GM18907 (cell line): ENCODE measurements around the gene STK32B.
"Not testable (repeated sequence)": the region's sequence is repeated elsewhere in the genome, so short reads cannot be mapped to it uniquely, and the experiment has no call there.

Experiments
- ATAC-seq: cut with Tn5 transposase; IDR thresholded peaks from one replicate; pipeline ENCODE4 v1.9.1; 2021; ENCODE audit warnings: mild to moderate bottlenecking, moderate library complexity; ENCODE audit not compliant: unreplicated experiment

The STK32B gene

GRCh38 chr4:5157791-5158770, 106.8 kb downstream of the STK32B start:
- no peak for ATAC-seq

GRCh38 chr4:5158825-5159224, 107.5 kb downstream of the STK32B start:
- ATAC-seq, result no peak

DNA sequence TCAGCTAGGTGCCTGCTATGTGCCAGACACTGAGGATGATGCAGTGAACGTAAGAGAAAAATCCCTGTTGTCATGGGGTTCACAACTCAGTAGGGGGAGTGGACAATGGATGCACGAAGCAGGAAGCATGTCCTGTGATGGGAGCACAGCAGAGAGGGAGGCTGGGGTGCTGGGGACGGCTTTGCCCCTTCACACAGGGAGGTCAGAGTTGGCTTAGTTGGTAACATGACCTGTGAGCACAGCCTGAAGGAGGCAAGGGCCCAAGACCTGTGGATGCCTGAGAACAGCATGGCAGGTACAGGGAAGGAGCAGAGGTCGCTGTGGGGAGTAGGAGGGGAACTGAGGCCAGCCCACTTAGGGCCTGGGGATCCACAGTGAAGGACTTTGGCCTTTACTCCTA, 109.4 kb downstream of the STK32B start:
- no peak for ATAC-seq

DNA sequence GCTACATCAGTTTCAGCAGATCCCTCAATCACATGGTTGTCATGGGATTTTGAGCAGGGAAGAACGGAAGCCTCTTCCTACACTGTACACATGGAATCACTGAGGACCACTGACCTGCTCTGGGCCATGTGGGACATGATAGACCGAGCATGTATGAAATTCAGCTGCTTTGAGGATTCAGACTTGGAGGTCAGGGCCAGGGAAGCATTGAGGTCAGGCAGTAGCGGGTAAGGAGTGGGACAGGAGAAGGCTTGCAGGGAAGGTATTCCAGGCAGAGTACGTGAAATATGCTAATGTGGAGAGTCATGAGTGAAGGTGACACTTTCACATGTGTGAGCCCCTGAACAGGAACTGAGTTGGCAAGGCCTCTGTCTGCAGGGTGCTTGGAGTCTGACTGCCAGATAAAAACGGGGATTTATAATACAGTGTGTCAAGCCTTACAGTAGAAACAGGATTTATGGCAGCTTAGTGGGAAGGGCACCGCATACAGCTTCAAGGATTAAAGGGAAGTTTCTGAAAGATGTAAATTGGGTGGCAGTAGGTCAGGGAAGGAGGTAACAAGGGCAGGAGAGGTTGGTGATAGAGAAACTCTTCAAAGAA, 111.7 kb downstream of the STK32B start:
- no peak for ATAC-seq

DNA sequence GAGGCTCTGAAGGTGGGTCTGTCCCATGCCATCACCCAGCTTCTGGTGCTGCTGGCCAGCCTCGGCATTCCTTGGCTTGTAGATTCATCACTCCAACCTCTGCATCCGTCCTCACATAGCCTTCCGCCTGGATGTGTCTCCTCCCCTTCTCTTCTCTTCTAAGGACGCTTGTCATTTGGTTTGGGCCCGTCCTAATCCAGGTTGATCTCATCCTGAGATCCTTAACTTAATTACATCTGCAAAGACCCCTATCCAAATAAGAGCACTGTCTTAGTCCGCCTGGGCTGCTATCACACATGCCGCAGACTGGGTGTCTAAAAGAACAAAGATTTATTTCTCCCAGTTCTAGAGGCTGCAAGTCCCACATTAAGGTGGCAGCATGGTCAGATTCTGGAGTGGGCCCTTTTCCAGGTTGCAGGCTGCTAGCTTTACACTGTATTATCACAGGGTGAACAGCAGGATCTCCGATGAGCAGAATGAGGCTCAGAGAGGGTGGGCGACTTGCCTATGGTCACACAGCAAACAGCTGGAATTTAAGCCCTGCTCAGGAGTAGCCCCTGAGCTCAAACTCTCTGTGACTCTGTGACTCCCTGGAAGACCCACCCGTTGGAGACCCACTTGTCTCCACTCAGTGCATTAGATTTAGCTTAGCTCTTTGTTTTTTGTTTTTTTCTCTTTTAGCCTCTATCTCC, 113.1 kb downstream of the STK32B start:
- ATAC-seq, result no peak

DNA sequence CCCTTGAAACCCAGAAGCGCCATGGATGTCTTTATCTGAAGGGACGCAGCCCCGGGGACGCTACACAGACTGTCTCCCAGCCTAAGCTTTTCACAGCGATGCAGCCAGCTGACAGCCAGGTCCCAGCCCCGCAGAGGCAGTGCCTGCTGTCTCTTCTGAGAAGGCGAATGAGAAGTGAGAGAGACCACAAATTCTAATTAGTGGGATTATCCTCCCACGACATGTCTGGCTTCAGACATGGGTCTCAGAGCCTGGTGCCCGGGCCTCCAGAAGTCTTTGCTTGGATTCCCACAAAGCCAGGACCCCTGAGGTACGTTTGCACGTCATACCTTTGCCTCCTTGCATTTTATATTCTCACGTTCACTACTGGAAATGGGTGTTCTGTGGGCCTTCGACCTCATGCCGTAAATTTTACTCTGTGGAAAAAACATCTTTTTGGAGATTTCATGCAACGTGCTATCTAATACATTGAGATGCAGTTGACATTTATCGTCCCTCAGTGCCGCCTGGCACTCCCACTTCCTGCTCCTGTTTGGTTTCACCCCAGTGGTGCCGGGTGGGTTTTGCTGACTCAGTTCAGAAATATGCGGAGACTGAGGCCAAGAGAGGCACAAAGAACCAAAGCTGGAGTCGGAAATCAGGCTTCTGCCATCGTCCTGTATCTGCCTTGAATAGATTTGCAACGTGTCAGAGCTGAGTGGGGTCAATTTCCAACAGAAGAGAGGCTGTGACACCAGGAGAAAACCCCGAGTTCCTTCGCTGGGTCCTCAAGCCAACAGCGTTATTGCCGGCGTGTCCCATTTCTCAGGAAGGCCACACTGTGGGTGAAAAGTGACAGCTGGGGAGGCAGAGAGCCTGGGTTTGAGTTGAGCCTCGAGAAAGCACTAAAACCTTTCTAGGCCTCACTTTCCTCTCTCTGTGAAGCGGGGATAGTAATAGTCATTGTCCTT, 114.4 kb downstream of the STK32B start:
- ATAC-seq, result no peak

DNA sequence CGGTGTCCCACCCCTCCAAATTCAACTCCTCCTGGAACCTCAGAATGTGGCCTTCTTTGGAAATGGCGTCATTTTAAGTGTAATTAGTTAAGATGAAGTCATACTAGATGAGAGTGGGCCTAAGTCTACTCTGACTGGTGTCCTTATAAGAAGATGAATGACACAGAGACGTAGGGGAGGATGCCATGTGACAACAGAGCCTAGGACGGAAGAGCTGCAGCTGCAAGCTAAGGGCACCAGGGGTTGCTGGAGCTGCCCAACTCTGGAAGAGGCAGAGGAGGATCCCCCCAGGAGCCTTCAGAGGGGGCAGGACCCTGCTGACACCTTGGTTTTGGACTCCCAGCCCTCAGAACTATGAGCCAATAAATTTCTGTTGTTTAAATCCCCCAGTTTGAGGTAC, 115.1 kb downstream of the STK32B start:
- ATAC-seq, result no peak

DNA sequence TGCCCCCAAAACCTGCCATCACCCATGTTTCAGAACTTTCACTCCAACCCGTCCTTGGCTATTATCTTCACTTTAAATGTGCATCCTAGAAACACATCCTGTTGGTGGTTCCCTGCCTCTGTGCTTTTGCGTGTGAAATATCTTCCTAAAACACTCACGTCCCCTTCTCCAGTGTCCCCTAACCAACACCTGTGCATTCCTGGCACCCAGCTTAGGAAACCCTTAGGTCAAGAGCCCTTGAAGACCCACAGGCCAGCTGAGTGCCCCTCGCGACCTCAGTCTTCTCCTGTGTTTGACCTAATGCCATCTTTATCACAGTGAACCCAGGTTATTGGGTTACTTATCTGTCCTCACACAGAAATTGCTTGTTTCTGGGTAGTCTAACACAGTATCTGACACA, 117.6 kb downstream of the STK32B start:
- ATAC-seq, result no peak

DNA sequence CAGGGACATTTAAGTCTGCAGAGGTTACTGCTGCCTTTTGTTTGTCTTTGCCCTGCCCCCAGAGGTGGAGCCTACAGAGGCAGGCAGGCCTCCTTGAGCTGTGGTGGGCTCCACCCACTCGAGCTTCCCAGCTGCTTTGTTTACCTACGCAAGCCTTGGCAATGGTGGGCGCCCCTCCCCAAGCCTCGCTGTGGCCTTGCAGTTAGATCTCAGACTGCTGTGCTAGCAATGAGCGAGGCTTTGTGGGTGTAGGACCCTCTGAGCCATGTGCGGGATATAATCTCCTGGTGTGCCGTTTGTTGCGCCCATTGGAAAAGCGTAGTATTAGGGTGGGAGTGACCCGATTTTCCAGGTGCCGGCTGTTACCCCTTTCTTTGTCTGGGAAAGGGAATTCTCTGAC, 124.6 kb downstream of the STK32B start:
- ATAC-seq, result not testable (repeated sequence)

- ATAC-seq, result no peak
Measured at GRCh38 chr4:5184606-5185005, 133.3 kb downstream of the STK32B start.

GRCh38 chr4:5185551-5185950, 134.3 kb downstream of the STK32B start:
- no peak for ATAC-seq

DNA sequence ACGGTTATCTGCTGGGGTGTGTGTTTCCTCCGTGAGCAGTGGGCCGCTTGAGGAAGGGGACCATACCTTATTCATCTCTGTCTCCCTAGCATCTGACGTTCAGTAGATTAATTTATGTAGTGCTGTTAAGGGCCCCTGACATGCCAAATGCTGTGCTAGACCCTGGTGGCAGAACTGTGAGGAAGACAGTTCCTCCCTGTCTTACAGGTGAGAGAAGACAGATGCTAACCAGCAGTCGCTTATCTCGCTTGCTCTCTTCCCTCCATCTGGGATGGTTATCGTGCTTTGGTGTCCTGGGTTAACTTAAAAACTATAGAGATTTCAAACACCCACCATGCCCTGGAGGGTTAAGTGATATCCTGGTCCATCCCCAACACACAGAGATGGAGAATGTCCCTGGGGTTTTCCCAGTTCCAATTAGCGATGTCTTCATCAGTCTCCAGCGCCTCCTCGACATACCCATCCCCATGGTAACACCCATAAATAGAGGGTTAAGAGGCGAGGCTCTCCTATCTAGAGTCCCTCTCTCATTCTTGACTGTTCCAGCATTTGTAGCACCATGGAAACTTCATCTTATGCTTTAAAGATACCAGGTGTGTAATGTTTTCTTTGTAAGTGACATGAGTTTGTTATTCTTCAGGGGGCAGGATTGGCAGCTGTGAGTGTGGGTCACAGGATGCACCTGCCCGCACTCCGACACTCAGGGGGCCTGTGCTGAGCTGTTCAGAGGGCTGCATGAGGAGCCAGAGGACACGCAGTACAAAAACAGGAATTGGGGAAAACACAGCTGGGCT, 135.2 kb downstream of the STK32B start:
- ATAC-seq, result no peak

- ATAC-seq, result no peak
Measured at GRCh38 chr4:5188130-5188529, 136.8 kb downstream of the STK32B start.

DNA sequence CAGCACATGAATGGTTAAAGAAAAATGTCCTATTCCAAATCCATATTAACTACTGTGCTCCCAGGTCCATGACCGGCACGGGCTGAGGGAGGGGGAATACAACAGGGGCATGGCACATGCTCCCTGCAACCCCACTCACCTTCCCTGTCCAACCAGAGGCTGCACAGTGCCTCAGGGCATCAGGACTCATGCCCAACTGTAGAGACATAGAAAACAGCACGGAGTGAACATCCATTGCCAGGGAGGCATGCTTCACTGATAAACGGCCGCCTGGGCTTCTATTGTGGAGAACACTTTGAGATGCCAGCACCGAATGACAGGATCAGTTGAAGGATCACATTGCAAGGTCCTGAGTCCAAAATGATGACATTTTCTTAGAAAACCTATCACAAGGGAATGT, 140.6 kb downstream of the STK32B start:
- ATAC-seq, result no peak

DNA sequence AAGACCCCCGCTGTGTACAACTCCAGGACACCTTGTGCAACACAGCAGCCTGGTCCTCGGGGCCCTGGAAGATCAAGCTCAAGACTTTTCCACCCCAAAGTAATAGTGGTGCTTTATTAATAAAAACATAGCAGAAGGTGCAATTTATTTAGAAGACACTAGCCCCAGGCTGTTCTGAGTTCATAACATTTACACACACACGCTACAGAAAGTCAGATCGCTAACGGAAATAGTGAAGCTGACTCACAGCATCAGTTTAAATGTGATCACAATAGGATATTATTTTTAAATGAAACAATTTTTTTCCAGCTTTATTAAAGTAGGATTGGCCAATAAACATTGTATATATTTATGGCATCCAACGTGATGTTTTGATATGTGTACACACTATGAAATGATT, 141.0 kb downstream of the STK32B start:
- ATAC-seq, result no peak

DNA sequence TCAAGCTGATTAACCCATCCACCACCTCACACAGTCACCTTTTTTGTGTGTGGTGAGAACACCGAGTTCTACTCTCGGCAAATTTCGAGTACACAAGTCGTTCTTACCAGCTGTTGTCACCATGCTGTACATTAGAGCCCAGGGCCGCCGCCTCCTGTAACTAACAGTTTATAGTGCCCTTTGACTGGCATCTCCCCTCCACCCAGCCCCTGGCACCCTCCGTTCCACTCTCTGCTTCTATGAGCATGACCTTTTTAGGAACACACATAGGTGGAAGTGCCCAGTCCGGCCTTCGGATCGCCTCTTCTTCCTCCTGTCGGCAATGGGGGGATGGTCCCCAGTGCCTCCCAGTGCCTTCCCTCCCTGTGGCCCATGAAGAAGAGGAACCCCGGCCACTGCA, 141.4 kb downstream of the STK32B start:
- no peak for ATAC-seq

DNA sequence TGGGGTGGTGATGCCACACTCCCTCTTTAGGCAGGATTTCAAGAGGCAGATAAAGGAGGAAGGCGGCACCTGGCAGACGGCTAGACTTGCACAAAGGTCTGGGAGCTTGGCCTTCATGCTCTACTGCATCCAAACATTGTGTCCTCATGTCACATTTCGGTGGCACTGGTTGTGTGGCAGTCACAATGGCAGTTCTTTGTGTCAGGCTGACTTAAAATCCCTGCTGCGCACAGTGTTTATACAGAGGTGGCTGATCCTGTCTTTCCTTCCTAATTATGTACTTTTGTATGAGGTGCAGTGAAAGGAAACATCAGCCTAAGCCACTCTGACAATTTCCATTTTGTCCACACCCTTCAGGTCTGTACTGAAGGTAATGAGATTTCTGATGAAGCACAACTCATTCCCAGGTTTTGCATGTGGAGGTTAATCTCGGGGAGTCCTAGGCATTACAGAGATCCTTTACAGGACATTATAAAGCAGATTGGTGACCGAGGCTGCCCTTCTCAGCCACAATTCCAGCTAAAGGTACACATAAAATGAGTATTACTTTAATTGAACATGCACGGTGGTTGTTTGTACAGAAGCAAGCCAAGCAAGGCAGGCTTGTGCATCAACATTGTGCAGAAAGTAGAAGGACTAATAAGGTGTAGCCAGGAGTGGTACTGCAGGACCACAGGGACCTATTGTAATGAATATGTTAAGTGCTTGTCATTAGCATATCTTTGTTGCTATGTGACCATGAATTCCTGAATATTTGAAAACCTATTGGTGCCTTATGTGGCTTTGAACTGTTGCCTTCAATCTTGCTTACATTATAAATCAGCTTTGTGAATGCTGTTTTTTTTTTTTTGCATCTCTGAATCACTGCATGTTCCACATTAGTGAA, 147.6 kb downstream of the STK32B start:
- ATAC-seq, result no peak

DNA sequence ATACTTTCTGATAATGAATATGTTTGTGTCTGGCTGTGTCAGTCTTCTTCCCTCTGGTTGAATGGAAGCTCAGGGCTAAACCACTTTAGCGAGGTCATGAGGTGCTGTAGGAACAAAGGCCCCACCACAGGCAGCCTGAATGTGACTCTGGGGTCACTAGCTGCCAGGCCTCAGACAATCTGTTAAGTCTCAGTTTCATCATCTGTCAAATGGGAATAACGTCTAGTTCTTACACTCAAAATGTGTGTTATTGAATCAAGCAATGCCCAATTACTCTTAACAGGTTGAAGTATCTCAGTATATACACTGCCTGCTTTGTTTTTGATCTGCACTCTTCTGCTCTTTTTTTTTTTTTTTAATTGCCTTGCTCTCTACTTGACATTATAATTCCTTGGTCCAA, 148.6 kb downstream of the STK32B start:
- ATAC-seq, result no peak

DNA sequence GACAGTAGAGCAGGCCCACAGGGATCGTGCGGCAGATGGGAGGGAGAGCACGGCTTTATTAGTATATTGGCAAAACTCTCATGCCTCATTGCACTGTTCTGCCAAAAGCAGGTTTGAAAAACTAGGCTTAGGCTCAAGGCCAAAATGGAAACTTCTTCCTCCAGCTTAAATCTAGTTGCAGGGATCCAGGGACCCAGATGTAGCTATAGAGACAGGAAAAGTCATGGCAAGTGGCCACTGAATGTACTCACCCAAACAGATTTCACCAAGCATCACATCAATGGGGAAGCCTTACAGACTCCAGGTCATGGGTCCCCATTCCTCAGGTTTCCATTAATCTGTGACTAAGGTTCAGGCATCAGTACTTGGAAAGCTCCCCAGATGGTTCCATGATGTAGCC, 149.2 kb downstream of the STK32B start:
- ATAC-seq, result no peak
